ENCODE measurements around the gene ARHGAP22. TPM values are rescaled to one million over a fixed set of nuclear protein-coding genes. Genes with fewer than 3 reads are reported as not detected.

The ARHGAP22 gene
- total RNA-seq, 1 experiment from 2014 or later, result 9.9 TPM

- intact Hi-C loops (cut with micrococcal nuclease), result no loop called here
- no peak overlapping the region for H3K27ac ChIP-seq (ENCODE audit: low read depth, low read length)
- no peak for ATAC-seq
- no peaks in the 10 kb centered on the region for H3K79me2 ChIP-seq (ENCODE audit: insufficient read depth, low read length)
- RAD21 ChIA-PET (ENCODE audit: low non-redundant PET in 1 of 2, low total read pairs in 2 of 2, uncharacterized antibody in 2 of 2, unreplicated experiment in 2 of 2), result no interaction called here
- no peak overlapping the region for H3K4me2 ChIP-seq (ENCODE audit: low read length)
- H3K9ac ChIP-seq (ENCODE audit: low read length), result no peak overlapping the region
- no peaks in the 10 kb centered on the region for H3K36me3 ChIP-seq (ENCODE audit: control insufficient read depth in 1 of 2, insufficient read depth in 2 of 2, low read length in 2 of 2)
- POLR2A ChIA-PET, result no interaction called here
- no peaks in the 10 kb centered on the region for H3K27me3 ChIP-seq (ENCODE audit: insufficient read depth, low read length)
- no peaks in the 10 kb centered on the region for H3K9me2 ChIP-seq (ENCODE audit: insufficient read depth)
- H3K9me3 ChIP-seq (ENCODE audit: control insufficient read depth in 1 of 2, insufficient read depth in 1 of 2, low read depth in 1 of 2, low read length in 2 of 2), result no peaks in the 10 kb centered on the region
- no peak overlapping the region for H3K4me3 ChIP-seq (replicated peaks in 1 of 2; ENCODE audit: low read depth in 1 of 2, low read length in 2 of 2)
- no TSS peak for BruUV-seq (replicated peaks)
- CTCF ChIA-PET, result interaction anchor here (0.9 kb wide), 1 partner anchor 8 kb away, joined by 4 read pairs; no protein-coding TSS in a partner anchor
- H3K4me1 ChIP-seq (ENCODE audit: control insufficient read depth in 1 of 2, insufficient read depth in 2 of 2, low read length in 2 of 2), result no peaks in the 10 kb centered on the region
- DNase-seq (ENCODE audit: low read depth, low spot score), result no peak
- H2AFZ ChIP-seq (ENCODE audit: low read depth, low read length, poor library complexity, severe bottlenecking), result no peak overlapping the region
- no peaks in the 10 kb centered on the region; the same call in 1 of the 2 replicates for H4K20me1 ChIP-seq (ENCODE audit: insufficient read depth)
- TF ChIP-seq MAX (IDR thresholded peaks at IDR 0.05) (no peak), ZNF274 (IDR thresholded peaks at IDR 0.05; ENCODE audit: low read depth, low read length) (no peak), CEBPB (IDR thresholded peaks at IDR 0.05; ENCODE audit: low read depth) (no peak), ZBTB33 (IDR thresholded peaks at IDR 0.05; ENCODE audit: extremely low read depth, insufficient replicate concordance, low read length) (no peak), CBX3 (IDR thresholded peaks at IDR 0.05; ENCODE audit: low read depth) (no peak), SIN3A (IDR thresholded peaks at IDR 0.05; ENCODE audit: low read depth) (no peak), ELF1 (IDR thresholded peaks at IDR 0.05; ENCODE audit: borderline replicate concordance, low read depth) (no peak), EGR1 (IDR thresholded peaks at IDR 0.05; ENCODE audit: low read depth) (no peak), SP1 (IDR thresholded peaks at IDR 0.05; ENCODE audit: low read depth) (no peak), ATF3 (IDR thresholded peaks at IDR 0.05) (no peak), FOSL1 (IDR thresholded peaks at IDR 0.05; ENCODE audit: low read depth) (no peak), REST (IDR thresholded peaks at IDR 0.05; ENCODE audit: low read depth) (no peak), EZH2phosphoT487 (IDR thresholded peaks at IDR 0.05; ENCODE audit: borderline replicate concordance) (no peak)
These were observed 61.6 kb downstream of the ARHGAP22 start for GRCh38 chr10:48543182-48543844.

Measured in HCT116 (cell line).